ENCODE results near the gene MGAT3.

DNA sequence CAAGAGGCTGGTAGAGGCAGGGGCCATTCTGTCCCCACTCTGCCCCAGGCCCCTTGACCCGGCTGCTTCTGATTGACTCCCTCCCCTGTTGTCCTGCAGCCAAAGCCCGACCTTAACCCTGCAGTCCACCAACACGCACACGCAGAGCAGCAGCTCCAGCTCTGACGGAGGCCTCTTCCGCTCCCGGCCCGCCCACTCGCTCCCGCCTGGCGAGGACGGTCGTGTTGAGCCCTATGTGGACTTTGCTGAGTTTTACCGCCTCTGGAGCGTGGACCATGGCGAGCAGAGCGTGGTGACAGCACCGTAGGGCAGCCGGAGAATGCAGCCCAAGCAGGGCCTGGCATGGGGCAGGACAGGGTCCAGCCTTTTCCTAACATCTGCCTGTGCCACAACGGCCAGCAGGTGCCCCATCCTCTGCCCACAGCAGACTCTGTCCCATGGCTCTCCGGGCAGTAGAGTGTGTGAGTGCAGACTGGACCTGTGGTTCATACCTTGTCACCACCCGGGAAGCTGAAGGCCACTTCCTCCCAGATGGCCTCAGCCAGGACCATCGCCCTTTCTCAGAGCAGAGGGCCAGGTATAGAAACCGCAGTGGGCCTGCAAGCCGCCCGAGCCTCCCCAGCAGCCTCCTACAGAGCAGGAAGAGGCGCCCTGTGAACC, 26.8 kb upstream of the MGAT3 start:
- TF ChIP-seq, protein P1, sequence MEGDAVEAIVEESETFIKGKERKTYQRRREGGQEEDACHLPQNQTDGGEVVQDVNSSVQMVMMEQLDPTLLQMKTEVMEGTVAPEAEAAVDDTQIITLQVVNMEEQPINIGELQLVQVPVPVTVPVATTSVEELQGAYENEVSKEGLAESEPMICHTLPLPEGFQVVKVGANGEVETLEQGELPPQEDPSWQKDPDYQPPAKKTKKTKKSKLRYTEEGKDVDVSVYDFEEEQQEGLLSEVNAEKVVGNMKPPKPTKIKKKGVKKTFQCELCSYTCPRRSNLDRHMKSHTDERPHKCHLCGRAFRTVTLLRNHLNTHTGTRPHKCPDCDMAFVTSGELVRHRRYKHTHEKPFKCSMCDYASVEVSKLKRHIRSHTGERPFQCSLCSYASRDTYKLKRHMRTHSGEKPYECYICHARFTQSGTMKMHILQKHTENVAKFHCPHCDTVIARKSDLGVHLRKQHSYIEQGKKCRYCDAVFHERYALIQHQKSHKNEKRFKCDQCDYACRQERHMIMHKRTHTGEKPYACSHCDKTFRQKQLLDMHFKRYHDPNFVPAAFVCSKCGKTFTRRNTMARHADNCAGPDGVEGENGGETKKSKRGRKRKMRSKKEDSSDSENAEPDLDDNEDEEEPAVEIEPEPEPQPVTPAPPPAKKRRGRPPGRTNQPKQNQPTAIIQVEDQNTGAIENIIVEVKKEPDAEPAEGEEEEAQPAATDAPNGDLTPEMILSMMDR (conservative IDR thresholded peaks at IDR 0.05; ENCODE audit: low read length), result no peak
- TF ChIP-seq EZH2phosphoT487 (IDR thresholded peaks at IDR 0.05; ENCODE audit: borderline replicate concordance), result no peak
